Parathyroid adenoma (tissue), 2 donors: Measurements from ENCODE around the gene RAB11FIP3.

ENCODE experiments used
- H2AFZ ChIP-seq: fragments of 300-600 bp; sonication (generic); one replicate; pipeline ENCODE4 v1.7.0; 2017; ENCODE audit warnings: antibody characterized with exemption, mild to moderate bottlenecking
- H3K27ac ChIP-seq: fragments of 300-600 bp; sonication (generic); one replicate; pipeline ENCODE4 v1.7.0; 2017
- H3K27me3 ChIP-seq: fragments of 300-600 bp; sonication (generic); one replicate; pipeline ENCODE4 v1.7.0; 2017; ENCODE audit warnings: low read length; ENCODE audit not compliant: control insufficient read depth, insufficient read depth
- H3K36me3 ChIP-seq: fragments of 300-600 bp; sonication (generic); one replicate; pipeline ENCODE4 v1.7.0; 2017; ENCODE audit warnings: low read length; ENCODE audit not compliant: control insufficient read depth, insufficient read depth
- H3K4me1 ChIP-seq: fragments of 300-600 bp; sonication (generic); one replicate; pipeline ENCODE4 v1.7.0; 2017; ENCODE audit warnings: control low read depth
- H3K4me2 ChIP-seq: fragments of 300-600 bp; sonication (generic); one replicate; pipeline ENCODE4 v1.7.0; 2017; ENCODE audit warnings: low read length
- H3K4me3 ChIP-seq: fragments of 300-600 bp; sonication (generic); one replicate; pipeline ENCODE4 v1.7.0; 2017; ENCODE audit warnings: low read depth, low read length
- H3K79me2 ChIP-seq: fragments of 300-600 bp; sonication (generic); one replicate; pipeline ENCODE4 v1.7.0; 2017; ENCODE audit warnings: control low read depth
- H3K9ac ChIP-seq: fragments of 300-600 bp; sonication (generic); one replicate; pipeline ENCODE4 v1.7.0; 2017; ENCODE audit warnings: mild to moderate bottlenecking
- H3K9me3 ChIP-seq: fragments of 300-600 bp; sonication (generic); one replicate; pipeline ENCODE4 v1.7.0; 2017; ENCODE audit warnings: low read length; ENCODE audit not compliant: control insufficient read depth
- CTCF ChIP-seq: fragments of 300-600 bp; sonication (generic); IDR thresholded peaks from one replicate; pipeline ENCODE4 v1.7.0; 2017; ENCODE audit warnings: antibody characterized with exemption, mild to moderate bottlenecking
- donor health status: primary hyperparathyroidism.

RAB11FIP3 gene

GRCh38 chr16:559021-559380 is 133.6 kb downstream of the RAB11FIP3 start:
- no peaks in the 10 kb centered on the region for H3K36me3 ChIP-seq
- no peaks in the 10 kb centered on the region for H3K27me3 ChIP-seq
- H3K4me1 ChIP-seq, result peaks cover 5% of the 10 kb centered on the region
- no peak for TF ChIP-seq CTCF
- no peak overlapping the region for H3K9ac ChIP-seq
- H3K4me2 ChIP-seq, result no peak overlapping the region
- no peaks in the 10 kb centered on the region for H3K79me2 ChIP-seq
- H2AFZ ChIP-seq, result no peak overlapping the region
- H3K4me3 ChIP-seq, result no peak overlapping the region
- no peak overlapping the region for H3K27ac ChIP-seq
- no peaks in the 10 kb centered on the region for H3K9me3 ChIP-seq

- Histone ChIP-seq H3K4me3 (no peak overlapping the region), H3K9me3 (no peaks in the 10 kb centered on the region), H3K27ac (no peak overlapping the region), H3K79me2 (no peaks in the 10 kb centered on the region), H3K4me2 (no peak overlapping the region), H3K9ac (no peak overlapping the region), H3K4me1 (peaks cover 7% of the 10 kb centered on the region), H3K36me3 (no peaks in the 10 kb centered on the region), H3K27me3 (no peaks in the 10 kb centered on the region), H2AFZ (no peak overlapping the region)
- no peak for TF ChIP-seq CTCF
Measured at GRCh38 chr16:559411-560203, 134.2 kb downstream of the RAB11FIP3 start.

- peaks cover 14% of the 10 kb centered on the region for H3K4me1 ChIP-seq
- no peaks in the 10 kb centered on the region for H3K79me2 ChIP-seq
- no peaks in the 10 kb centered on the region for H3K36me3 ChIP-seq
- H3K9me3 ChIP-seq, result no peaks in the 10 kb centered on the region
- TF ChIP-seq CTCF, result no peak
- no peak within 1 kb of the TSS for H3K4me2 ChIP-seq
- no peak within 1 kb of the TSS for H3K9ac ChIP-seq
- no peak within 1 kb of the TSS for H3K27ac ChIP-seq
- no peak within 1 kb of the TSS for H2AFZ ChIP-seq
- no peak within 1 kb of the TSS for H3K4me3 ChIP-seq
- H3K27me3 ChIP-seq, result no peaks in the 10 kb centered on the region
Measured at GRCh38 chr16:560204-560700, 134.8 kb downstream of the RAB11FIP3 start, which contains the start of gene PRR35. PRR35 (plus strand) TSS chr16:560394; CDS start chr16:563295, 2,901 bp downstream.

GRCh38 chr16:560701-561412 is 135.4 kb downstream of the RAB11FIP3 start:
- Histone ChIP-seq H3K4me1 (peaks cover 19% of the 10 kb centered on the region), H3K9ac (no peak overlapping the region), H3K27ac (no peak overlapping the region), H3K4me3 (no peak overlapping the region), H3K36me3 (no peaks in the 10 kb centered on the region), H3K9me3 (no peaks in the 10 kb centered on the region), H3K27me3 (no peaks in the 10 kb centered on the region), H2AFZ (no peak overlapping the region), H3K79me2 (no peaks in the 10 kb centered on the region), H3K4me2 (no peak overlapping the region)
- TF ChIP-seq CTCF, result no peak
